Smooth muscle cell (in vitro differentiated cells): ENCODE results near the gene PGAP3. TPM values are rescaled to one million over a fixed set of nuclear protein-coding genes. Genes with fewer than 3 reads are reported as not detected.

Experiments used
- DNase-seq: peaks from one replicate; lab custom pipeline; 2025; ENCODE audit not compliant: unreplicated experiment; lab: John Stamatoyannopoulos, UW
- H2AFZ ChIP-seq: fragments of 200-600 bp; sonication (generic); 2 replicates; pipeline ENCODE4 v1.6.0; 2016; ENCODE audit warnings: antibody characterized with exemption, low read depth, mild to moderate bottlenecking
- H3F3A ChIP-seq: fragments of 200-600 bp; sonication (generic); 2 replicates; pipeline ENCODE4 v1.6.0; 2017; ENCODE audit warnings: antibody characterized with exemption, low read depth
- H3K27ac ChIP-seq: fragments of 200-600 bp; sonication (generic); 2 replicates; pipeline ENCODE4 v1.5.1; 2016; ENCODE audit warnings: low read depth, mild to moderate bottlenecking
- H3K27me3 ChIP-seq: fragments of 200-600 bp; sonication (generic); 2 replicates; pipeline ENCODE4 v1.6.1; 2016; ENCODE audit warnings: low read depth, mild to moderate bottlenecking
- H3K36me3 ChIP-seq: fragments of 200-600 bp; sonication (generic); 2 replicates; pipeline ENCODE4 v1.5.1; 2016; ENCODE audit warnings: low read depth
- H3K4me1 ChIP-seq: fragments of 200-600 bp; sonication (generic); 2 replicates; pipeline ENCODE4 v1.5.1; 2016; ENCODE audit warnings: low read depth
- H3K4me2 ChIP-seq: fragments of 200-600 bp; sonication (generic); 2 replicates; pipeline ENCODE4 v1.6.0; 2016; ENCODE audit warnings: mild to moderate bottlenecking
- H3K4me3 ChIP-seq: fragments of 200-600 bp; sonication (generic); 2 replicates; pipeline ENCODE4 v1.5.1; 2016; ENCODE audit warnings: mild to moderate bottlenecking
- H3K79me2 ChIP-seq: fragments of 200-600 bp; sonication (generic); 2 replicates; pipeline ENCODE4 v1.6.0; 2016; ENCODE audit warnings: low read depth, mild to moderate bottlenecking
- H3K9ac ChIP-seq: fragments of 200-600 bp; sonication (generic); 2 replicates; pipeline ENCODE4 v1.6.0; 2016; ENCODE audit warnings: low read depth
- H3K9me3 ChIP-seq: fragments of 200-600 bp; sonication (generic); replicated peaks from 2 replicates; pipeline ENCODE4 v1.5.1; 2016; ENCODE audit warnings: low read depth
- H4K20me1 ChIP-seq: fragments of 200-600 bp; sonication (generic); 2 replicates; pipeline ENCODE4 v1.6.0; 2016; ENCODE audit warnings: low read depth
- CTCF ChIP-seq: fragments of 200-600 bp; sonication (generic); IDR thresholded peaks from 2 replicates; pipeline ENCODE4 v1.5.1; 2017; ENCODE audit warnings: borderline replicate concordance, mild to moderate bottlenecking, antibody characterized with exemption; ENCODE audit not compliant: insufficient read depth, poor library complexity, severe bottlenecking
- WGBS: methylation state at CpG from one replicate; pipeline ENCODE4 v1.1.7; 2016; ENCODE audit warnings: low lambda C conversion rate; 5-methylcytosine and 5-hydroxymethylcytosine counted together
- polyA plus RNA-seq: library from polyadenylated mRNA; unstranded; fragments of >200 nt; fragmentation: Nextera tagmentation; extraction: Ambion mirVana; gene quantifications from 2 replicates; pipeline ENCODE4 v1.2.1, GENCODE V29; 2016
- total RNA-seq: library from RNA; depleted of rRNA; stranded (reverse); fragments of >200 nt; gene quantifications from 2 replicates; pipeline ENCODE4 v1.2.3, GENCODE V29; 2014

PGAP3 gene
- total and polyA plus RNA-seq, 2 experiments from 2014 or later: 19.1 to 19.4 TPM

DNA sequence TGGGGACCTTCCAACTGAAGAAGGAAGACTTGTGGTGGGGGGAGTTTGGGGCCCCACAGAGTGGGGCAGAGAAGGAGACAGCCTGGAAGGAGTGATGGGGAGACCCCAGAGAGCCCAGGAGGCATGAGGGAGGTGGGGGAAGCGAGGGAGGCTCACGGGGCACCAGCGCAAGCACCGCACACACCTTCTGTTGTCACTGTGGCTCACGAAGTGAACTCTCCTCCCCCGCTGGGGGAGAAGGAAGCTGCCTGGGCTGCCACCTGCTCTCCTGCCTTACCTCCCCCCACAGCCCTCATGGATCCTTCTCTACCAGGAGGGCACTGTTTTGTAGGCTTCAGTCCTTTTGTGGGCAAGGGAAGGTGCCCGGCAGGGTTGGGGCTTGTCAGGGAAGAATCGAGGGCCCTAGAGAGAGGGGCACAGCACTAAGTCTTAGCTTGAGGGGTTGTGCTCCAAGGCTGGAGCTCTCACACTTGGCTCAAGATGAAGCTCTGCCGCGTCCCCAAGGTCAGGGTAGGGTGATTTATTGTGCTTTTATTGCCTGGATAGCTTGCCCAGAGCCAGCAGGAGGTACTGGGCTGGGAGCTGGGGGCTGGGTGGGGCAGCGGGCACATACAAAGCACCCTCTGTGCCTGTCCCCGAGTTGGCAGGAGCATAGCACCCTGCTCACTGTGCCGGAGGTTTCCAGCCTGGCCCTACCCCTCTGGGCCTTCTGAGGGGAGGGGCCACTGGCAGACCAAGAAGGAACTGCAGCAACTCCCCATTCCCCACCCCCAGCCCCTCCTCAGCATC, 55.5 kb downstream of the PGAP3 start:
- H3K4me2 ChIP-seq: no peak overlapping the region
- H3K27me3 ChIP-seq: peaks cover 49% of the 10 kb centered on the region
- H3K9ac ChIP-seq: no peak overlapping the region
- 58% methylated on average over 9 of the region's 13 CpGs for WGBS
- H3K27ac ChIP-seq: no peak overlapping the region
- H2AFZ ChIP-seq: no peak overlapping the region
- no peak for DNase-seq
- H3K36me3 ChIP-seq: no peaks in the 10 kb centered on the region
- H3K79me2 ChIP-seq: peaks cover 2% of the 10 kb centered on the region
- no peaks in the 10 kb centered on the region for H3F3A ChIP-seq
- H3K4me1 ChIP-seq: peaks cover 16% of the 10 kb centered on the region
- H3K9me3 ChIP-seq: no peaks in the 10 kb centered on the region
- H4K20me1 ChIP-seq: no peaks in the 10 kb centered on the region
- H3K4me3 ChIP-seq: no peak overlapping the region
- no peak for TF ChIP-seq CTCF

DNA sequence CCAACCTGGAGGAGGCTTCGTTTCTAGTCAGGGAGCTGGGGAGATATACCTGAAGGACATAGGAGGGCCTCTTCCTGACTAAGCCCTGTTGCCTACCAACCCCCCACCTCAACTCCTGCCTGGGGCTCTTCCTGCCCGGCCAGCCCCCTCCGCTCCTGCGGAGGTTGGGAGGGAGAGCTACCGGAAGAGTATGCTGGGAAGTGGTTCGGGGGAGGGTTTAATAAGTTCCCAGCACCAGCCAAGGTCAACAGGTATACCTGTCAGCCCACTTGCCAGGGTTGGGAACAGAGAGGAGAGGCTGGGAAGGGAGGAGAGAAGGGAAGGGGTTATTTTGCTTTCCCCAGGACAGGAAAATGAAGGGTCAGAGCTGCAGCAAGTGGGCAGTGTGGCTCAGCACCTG, 56.5 kb downstream of the PGAP3 start:
- Histone ChIP-seq H3K27me3 (peaks cover 59% of the 10 kb centered on the region), H3K4me1 (peaks cover 16% of the 10 kb centered on the region), H2AFZ (no peak overlapping the region), H3K9ac (no peak overlapping the region), H3K79me2 (no peaks in the 10 kb centered on the region), H3K9me3 (no peaks in the 10 kb centered on the region), H3F3A (no peaks in the 10 kb centered on the region), H4K20me1 (no peaks in the 10 kb centered on the region), H3K27ac (no peak overlapping the region), H3K4me2 (no peak overlapping the region), H3K36me3 (no peaks in the 10 kb centered on the region), H3K4me3 (no peak overlapping the region)
- TF ChIP-seq CTCF: no peak
- no peak for DNase-seq
- WGBS: 4% methylated on average over 6 of the region's 6 CpGs

- no peak overlapping the region for H3K27ac ChIP-seq
- H3K79me2 ChIP-seq: no peaks in the 10 kb centered on the region
- 84% methylated on average over 12 of the region's 12 CpGs for WGBS
- TF ChIP-seq CTCF: no peak
- no peaks in the 10 kb centered on the region for H3F3A ChIP-seq
- H3K9ac ChIP-seq: no peak overlapping the region
- no peak for DNase-seq
- H3K4me1 ChIP-seq: peaks cover 14% of the 10 kb centered on the region
- no peaks in the 10 kb centered on the region for H4K20me1 ChIP-seq
- no peak overlapping the region for H2AFZ ChIP-seq
- H3K27me3 ChIP-seq: peaks cover 74% of the 10 kb centered on the region
- no peak overlapping the region for H3K4me3 ChIP-seq
- H3K4me2 ChIP-seq: no peak overlapping the region
- H3K36me3 ChIP-seq: no peaks in the 10 kb centered on the region
- H3K9me3 ChIP-seq: no peaks in the 10 kb centered on the region
Measured at GRCh38 chr17:39629898-39630297, 58.0 kb downstream of the PGAP3 start.

GRCh38 chr17:39629494-39629880, 58.4 kb downstream of the PGAP3 start:
- TF ChIP-seq CTCF: no peak
- peaks cover 14% of the 10 kb centered on the region for H3K4me1 ChIP-seq
- H2AFZ ChIP-seq: no peak overlapping the region
- H3K79me2 ChIP-seq: no peaks in the 10 kb centered on the region
- DNase-seq: no peak
- no peaks in the 10 kb centered on the region for H3K36me3 ChIP-seq
- no peak overlapping the region for H3K27ac ChIP-seq
- no peak overlapping the region for H3K9ac ChIP-seq
- no peaks in the 10 kb centered on the region for H3F3A ChIP-seq
- WGBS: 53% methylated on average over 3 of the region's 3 CpGs
- no peak overlapping the region for H3K4me2 ChIP-seq
- H4K20me1 ChIP-seq: no peaks in the 10 kb centered on the region
- H3K27me3 ChIP-seq: peaks cover 78% of the 10 kb centered on the region
- H3K4me3 ChIP-seq: no peak overlapping the region
- no peaks in the 10 kb centered on the region for H3K9me3 ChIP-seq
